ENCODE measurements around the gene PPP1R10.
A peak's percentile ranks its signal among the peaks of the same experiment; 100 is the strongest.
"Not testable (repeated sequence)": the region's sequence is repeated elsewhere in the genome, so short reads cannot be mapped to it uniquely, and the experiment has no call there.

Gene PPP1R10

DNA sequence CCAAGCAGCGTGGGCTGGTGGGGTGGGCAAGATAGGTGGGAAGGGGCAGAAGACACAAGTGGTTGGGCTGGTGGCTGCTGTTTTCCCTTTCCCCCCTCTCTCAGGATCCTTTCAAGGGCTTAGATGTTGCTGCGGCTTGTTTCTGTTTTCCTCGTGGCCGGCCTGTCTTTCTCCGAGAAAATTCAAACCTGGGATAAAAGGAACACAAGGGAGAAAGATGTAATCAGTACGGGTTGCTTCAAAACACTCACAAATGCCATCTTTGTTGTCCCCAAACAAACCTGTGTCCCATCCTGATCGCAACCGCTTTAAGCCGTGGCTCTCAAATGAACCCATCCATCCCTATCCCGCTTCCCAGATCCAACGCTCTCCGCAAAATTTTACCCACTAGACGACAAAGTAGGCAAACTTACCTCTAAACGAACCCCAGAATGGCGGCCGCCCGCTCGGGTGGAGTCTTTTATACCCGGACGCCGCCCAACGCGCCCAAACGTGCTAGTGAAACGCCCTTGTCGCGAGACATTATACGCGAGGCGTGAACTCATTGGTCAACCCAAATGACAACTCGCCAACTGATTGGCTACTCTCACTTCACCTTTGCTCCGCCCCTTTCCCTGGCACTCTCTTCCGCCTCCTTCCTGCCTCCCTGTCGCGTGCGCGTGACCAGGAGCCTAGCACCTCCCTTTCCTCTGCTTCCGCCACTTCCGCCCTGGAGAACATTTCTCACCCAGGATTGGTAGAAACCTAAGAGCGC lies at the start of gene PPP1R10:
Gene PPP1R10 (minus strand): TSS at position 433 of the 754 bp plus-strand sequence. CDS start 7,299 bp downstream, outside the sequence.
- DNase-seq (ENCODE audit: low read depth, low spot score) = peak; percentile 99
- peak within 1 kb of the TSS; percentile 95 for H3K27ac ChIP-seq

DNA sequence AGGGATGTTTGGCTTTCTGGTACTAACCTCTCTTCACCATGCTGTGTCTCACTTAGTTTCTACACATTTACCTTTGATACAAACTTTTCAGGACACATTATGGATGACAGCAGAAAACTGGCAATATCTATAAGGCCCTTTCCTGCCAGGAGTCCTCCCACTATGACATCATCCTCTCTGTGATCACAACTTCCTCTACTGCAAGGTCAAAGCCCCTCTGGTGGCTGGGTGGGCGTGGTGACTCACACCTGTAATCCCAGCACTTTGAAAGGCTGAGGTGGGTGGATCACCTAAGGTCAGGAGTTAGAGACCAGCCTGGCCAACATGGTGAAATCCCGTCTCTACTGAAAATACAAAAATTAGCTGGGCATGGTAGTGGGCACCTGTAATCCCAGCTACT lies 49.3 kb upstream of the PPP1R10 start:
- DNase-seq (ENCODE audit: low read depth, low spot score); H3K27ac ChIP-seq: not testable (repeated sequence)

DNA sequence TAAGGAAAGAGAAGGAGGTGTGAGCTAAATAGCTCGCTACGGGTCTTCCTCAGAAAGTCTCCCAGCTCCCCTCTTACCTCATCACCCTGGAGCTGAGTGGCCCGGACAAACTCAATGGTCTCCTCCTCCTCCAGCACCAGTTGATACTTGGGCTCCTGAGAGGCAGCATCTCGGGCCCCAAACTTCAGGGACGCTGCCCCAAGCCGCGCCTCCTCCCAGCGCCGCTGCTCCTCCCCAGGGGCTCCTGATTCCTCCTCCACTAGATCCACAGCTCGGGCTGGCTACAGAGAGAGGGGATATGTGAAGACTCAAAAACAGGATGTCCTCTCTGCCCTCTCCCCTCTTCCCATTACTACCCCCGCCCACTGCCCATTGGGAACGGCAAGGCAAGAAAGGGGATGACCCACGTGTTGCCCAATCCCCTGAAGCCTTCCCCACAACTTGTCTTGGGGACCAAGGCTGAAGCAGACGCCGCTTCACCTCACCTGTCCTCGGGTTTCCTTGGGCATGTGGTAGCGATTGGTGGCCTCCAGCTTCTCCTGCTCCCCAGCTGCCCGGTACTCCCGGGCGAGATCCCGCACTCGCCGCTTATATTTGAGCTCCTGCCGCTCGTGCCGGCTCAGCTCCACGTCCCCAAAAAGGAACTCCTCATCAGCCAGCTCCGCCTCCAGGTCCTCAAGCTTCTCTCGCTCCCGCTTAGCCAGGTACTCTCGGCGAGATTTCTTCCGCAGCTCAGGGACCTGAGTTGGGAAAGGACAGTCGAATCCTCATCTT lies 48.1 kb upstream of the PPP1R10 start:
- no peak for DNase-seq (ENCODE audit: low read depth, low spot score)
- H3K27ac ChIP-seq = no peak overlapping the region

DNA sequence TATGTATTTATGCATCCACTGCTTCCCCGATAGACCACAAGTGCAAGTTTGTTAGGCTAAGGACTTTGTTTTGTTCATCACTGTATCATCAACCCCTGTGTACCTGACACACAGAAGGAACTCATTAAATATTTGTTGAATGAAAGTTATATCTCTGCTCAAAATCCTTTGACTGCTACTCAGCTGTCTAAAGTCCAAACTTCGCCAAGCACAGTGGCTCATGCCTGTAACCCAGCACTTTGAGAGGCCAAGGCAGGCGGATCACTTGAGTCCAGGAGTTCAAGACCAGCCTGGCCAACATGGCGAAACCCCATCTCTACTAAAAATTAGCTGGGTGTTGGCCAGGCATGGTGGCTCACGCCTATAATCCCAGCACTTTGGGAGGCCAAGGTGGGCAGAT lies 40.9 kb upstream of the PPP1R10 start:
- not testable (repeated sequence) for H3K27ac ChIP-seq; DNase-seq (ENCODE audit: low read depth, low spot score)

DNA sequence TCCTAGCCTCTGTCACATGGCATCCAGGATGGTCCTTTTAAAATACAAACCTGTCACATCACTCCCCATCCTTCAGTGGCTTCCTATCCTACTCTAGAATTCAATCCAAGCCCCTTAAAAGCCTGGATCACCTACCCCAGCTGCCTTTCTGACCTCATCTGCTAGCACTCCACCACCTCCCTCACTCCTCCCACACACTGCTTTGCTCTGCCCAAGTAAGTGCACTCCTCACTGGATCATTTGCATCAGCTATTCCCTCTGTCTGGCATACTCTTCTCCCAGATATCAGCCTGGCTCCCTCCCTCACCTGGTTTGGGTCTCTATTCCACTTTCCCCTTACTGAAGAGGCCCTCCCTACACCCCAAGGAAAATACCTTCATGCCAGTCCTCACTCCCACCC lies 40.4 kb upstream of the PPP1R10 start:
- no peak overlapping the region for H3K27ac ChIP-seq
- DNase-seq (ENCODE audit: low read depth, low spot score) = no peak

DNA sequence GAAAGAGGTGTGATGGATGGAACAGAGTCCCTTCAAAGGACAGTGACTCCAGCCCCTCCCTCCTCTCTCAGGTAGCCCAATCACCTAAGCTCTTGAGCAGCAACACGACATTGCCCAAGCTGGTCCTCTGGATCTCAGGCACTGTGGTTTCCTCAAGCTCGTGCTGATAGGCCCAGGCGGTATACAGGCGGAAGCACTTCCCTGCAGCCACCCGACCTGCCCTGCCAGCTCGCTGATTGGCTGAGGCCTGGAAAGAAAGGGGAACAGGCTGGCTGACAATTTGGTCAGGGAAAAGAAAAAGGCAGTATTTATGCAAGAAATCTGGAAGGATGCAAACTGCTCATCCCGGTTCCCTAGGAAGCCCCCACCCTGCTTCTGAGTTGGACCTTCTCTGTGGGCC lies 39.5 kb upstream of the PPP1R10 start:
- no peak overlapping the region for H3K27ac ChIP-seq
- DNase-seq (ENCODE audit: low read depth, low spot score) = no peak

DNA sequence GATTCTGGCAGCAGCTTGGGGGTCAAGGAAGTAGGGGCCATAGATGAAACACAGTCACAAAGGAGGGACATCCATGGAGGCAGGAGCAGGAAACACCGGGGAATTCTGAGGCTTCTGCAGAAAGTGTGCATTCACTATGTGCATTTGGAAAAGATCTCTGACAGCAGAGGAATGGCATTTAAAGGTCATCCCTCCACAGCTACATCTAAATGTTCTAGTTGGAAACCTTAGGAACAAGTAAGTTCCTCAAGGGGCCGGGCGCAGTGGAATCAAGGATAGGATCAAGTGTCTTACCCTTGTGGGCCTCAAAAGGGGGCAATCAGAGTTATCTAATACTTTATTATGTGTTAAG lies 38.7 kb upstream of the PPP1R10 start:
- no peak overlapping the region for H3K27ac ChIP-seq
- no peak for DNase-seq (ENCODE audit: low read depth, low spot score)

DNA sequence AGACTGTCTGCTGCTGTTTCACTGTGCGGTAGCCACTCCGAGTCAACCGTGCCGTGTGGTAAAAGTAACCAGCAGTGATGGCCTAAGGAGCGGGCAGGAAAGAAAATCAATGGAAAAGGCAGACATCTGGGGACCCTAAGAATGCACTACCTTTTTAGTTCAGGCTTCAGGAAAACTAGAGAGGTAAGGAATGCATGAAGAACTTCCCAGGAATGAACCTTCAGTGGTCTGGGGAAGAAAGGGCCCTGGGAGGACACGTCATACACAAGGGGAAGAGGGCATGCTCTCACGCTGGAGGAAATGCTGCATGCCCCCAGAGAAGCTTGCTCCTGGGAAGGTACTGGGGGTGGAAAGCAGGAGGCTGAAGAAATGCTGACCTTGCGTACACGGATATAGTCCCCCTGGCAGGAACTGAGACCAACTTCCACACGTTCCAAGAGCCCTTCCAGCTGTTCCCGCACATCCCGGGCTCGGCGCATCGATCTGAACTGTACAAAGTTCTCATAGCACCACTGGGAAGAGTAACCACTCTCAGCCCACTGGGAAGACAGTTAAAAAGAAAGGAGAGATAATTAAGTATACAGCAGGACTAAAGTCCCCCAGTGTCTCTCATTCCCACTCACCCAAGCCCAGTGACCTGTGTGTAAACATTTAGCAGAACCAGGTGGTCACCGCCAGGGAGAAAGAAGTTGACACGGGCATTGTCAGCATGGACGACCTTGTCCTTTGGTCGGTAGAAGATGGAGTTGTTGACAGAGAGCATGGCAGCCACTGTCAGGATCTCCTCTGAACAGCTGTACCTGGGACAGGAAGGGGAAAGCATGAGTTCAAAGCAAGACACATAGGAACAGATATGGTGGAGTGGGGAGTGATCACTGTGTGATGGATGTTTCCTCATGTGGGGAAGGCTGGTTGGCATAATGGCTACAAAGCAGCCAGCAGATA lies 38.0 kb upstream of the PPP1R10 start:
- no peak overlapping the region for H3K27ac ChIP-seq
- DNase-seq (ENCODE audit: low read depth, low spot score) = no peak

DNA sequence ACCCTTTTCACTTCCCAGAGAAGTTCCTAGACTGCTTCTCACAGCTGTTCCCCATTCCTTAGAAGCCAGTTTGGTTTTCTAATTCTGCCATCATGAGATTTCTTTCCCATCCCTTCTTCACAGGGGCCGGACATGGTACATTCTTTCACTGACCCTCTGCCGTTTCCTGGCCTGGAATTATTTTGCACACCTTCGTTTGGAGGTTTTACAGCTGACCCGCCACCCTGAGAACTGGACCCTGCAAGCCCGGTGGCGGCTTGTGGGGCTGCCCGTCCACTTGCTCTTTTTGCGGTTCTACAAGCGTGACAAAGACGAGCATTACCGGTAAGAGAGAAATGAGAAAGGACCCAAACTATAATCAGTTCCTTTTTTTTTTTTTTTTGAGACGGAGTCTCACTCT lies 34.1 kb upstream of the PPP1R10 start:
- no peak overlapping the region for H3K27ac ChIP-seq
- no peak for DNase-seq (ENCODE audit: low read depth, low spot score)

DNA sequence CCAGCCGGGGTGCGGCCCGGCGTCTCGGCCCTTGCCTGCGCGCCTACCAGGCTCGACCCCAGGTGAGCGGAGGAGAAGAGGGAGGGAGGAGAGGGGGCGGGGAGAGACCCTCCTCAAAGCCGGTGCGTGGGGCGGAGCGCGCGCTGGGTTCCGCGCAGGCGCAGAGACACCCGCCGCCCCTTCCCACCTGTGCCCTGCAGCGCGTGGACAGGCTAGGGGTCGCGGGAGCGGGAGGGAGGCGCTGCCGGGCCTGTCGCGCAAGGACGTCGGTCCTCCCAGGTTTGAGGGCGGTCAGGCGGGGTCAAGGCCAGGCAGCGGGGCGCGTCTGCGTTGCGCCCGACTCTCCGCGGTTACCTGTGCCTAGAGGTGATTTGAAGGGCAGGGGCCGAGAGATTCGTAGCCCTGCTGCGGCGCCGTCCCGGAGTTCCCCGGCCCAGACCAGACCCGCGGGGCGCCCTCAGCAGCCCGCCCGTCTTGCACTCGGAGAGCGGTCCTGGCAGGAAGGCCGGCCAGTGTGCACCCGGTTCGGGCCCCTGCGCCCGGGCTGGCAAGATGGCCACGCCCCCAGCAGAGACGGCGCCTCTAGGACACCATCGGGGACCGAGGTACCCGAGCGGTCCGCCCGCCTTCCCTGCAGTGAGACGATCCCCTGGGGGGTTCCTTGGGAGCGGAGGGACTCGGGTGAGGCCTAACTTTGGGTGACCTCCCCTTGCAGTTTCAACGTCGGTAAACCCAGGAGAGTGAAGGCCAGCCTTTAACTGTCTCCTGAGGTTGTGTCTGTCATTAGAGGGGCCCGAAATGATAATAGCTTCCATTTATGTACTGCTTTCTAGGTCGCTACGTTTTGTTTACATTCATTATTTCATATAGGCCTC lies 30.4 kb upstream of the PPP1R10 start:
- H3K27ac ChIP-seq = peak overlapping the region; percentile 71
- DNase-seq (ENCODE audit: low read depth, low spot score) = no peak

DNA sequence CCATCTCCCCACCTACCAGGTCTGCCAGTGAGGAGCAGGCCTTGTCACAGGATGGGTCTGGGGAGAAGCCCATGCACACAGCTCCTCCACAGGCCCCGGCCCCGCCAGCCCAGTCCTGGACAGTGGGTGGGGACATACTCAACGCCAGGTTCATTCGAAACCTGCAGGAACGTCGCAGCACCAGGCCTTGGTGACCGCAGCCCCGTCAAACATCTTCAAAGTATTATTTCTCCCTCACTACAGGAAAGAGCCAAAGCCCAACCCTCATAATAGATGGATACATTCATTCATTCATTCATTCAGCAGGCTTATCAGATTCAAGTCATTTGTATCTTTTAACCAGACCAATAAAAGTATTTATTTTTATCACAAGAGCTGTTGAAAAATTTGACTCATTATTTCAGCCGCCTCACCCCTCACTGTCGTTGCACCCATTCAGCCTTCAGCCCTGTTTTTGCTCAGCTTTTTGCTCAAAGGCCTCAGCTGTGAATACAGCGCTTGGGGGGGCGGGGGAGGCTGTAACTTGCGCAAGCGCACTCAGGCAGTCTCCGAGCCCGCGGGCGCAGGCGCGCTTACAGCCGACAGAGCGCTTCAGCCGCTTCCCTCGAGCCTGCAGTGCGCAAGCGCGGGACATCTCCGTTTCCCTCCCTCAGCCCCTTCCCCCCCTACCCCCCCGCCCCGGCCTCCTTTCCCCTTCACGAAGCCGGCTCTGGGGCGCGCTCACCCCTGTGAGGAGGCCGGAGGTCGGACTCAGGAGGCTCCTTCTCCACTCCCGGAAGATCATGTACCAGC lies 29.6 kb upstream of the PPP1R10 start, which contains the start of gene C6orf136:
Gene C6orf136 (plus strand): TSS at position 684 of the 792 bp plus-strand sequence. CDS start 99 bp downstream, at position 783.
- H3K27ac ChIP-seq = peak within 1 kb of the TSS; percentile 71
- DNase-seq (ENCODE audit: low read depth, low spot score) = peak; percentile 49

DNA sequence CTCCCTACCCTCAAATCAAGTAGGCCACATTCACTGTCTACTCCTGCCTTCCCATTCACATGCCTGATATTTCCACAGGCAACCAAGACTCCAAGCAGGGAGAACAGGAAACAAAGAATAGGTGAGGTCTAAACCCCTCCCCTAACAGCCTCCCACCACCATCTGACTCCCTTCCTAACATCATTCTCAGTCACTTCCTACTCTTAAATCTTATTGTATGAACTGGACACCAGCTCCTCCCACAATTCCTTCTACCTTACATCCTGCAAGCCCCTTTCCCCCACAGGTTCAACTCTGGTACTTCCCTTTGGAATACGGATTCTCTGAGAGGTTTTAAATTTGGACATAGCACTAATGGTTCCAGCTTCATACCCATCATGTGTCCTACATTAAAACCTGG lies 28.9 kb upstream of the PPP1R10 start:
- peak overlapping the region; percentile 71 for H3K27ac ChIP-seq
- DNase-seq (ENCODE audit: low read depth, low spot score) = no peak

DNA sequence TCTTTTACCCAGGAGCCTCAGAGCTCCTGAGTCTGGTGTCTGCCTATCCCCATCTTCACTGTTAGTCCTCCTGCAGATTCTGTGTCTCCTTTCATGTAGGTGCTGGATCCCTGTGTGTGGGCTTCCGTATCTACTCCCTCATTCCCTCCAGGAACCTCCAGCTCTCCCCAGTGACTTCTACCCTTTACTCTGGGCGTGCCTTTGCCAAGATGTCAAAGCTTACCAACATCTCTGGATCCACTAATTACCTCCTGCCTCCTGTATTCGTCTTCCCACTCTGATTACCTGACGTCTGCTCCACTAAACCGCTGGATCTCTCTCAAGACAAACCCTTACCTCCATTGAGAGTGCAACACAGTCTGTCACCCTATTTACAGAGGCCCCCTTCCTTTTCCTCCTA lies 27.7 kb upstream of the PPP1R10 start:
- no peak for DNase-seq (ENCODE audit: low read depth, low spot score)
- H3K27ac ChIP-seq = no peak overlapping the region

DNA sequence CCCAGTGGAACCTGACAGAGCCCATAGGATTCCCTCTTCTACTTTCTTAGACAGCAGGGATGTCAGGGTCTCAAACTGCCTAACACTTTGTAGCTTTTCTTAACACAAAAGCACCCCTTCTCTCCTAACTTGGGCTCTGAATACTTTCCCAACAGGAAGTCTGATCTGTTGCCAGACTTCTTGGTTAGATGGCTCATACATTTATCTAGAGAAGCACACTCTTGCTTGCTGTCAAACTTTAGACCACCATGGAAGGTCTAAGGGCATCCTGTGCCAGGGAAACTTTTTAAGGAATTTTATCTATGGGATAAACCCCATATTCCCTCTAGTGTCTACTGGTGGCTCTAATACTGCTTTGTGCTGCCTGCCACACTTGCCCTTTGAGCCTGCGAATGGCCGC lies 26.6 kb upstream of the PPP1R10 start:
- no peak for DNase-seq (ENCODE audit: low read depth, low spot score)
- no peak overlapping the region for H3K27ac ChIP-seq

DNA sequence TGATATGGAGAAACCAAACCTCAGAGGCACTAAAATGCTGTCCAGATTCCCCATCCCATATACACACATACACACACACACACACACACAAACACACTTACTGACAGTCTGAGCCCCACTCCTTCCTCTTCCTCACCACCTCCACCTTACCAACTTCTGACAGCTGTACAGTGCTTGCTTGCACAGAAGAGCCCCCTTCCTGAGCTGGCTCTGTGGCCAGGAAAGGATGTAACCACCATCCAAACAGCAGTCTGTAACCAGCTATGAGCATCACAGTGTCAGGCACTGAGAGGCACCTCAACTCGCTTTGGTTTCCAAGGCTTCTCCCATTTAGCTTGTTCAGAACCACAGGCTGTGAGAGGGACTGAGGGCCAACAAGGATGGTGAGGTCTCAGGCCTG lies 24.0 kb upstream of the PPP1R10 start:
- no peak overlapping the region for H3K27ac ChIP-seq
- no peak for DNase-seq (ENCODE audit: low read depth, low spot score)

DNA sequence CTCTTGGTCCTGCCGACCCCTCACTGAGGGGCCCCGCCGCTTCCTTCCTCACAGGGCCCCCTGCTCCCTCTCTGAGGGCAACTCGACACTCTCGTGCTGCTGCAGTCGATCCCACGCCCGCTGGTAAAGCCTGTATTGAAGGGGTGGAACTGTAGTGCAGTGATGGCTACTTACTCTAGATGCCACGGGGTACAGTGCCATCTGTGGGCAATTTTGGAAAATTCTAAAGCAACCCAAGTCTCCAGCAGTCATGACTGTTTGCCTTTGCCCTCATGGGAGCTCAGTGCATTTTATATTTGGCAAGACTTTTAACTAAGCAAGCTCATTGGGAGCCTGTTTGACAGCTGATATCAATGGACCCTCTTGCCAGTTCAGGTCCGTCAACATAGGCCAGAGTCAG lies 23.4 kb upstream of the PPP1R10 start:
- H3K27ac ChIP-seq = no peak overlapping the region
- no peak for DNase-seq (ENCODE audit: low read depth, low spot score)

DNA sequence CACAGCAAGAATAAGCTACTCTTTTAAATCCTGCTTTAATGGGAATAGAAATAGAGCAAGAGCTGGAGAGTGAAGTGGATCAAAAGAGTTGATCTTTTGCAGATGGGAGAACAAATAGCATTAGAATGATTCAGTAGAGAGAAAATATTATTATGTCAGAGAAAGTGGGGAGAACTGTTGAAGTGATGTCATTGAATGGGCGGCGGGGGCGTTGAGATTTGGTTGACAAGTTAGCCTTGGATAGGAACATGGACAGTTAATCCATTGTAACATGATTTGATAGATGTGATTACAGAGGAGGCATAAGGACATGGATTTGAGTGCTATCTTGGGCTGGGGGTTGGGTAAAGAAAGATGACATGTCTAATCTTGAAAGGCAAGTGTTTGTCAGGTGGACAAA lies 18.8 kb upstream of the PPP1R10 start:
- DNase-seq (ENCODE audit: low read depth, low spot score) = no peak
- no peak overlapping the region for H3K27ac ChIP-seq

DNA sequence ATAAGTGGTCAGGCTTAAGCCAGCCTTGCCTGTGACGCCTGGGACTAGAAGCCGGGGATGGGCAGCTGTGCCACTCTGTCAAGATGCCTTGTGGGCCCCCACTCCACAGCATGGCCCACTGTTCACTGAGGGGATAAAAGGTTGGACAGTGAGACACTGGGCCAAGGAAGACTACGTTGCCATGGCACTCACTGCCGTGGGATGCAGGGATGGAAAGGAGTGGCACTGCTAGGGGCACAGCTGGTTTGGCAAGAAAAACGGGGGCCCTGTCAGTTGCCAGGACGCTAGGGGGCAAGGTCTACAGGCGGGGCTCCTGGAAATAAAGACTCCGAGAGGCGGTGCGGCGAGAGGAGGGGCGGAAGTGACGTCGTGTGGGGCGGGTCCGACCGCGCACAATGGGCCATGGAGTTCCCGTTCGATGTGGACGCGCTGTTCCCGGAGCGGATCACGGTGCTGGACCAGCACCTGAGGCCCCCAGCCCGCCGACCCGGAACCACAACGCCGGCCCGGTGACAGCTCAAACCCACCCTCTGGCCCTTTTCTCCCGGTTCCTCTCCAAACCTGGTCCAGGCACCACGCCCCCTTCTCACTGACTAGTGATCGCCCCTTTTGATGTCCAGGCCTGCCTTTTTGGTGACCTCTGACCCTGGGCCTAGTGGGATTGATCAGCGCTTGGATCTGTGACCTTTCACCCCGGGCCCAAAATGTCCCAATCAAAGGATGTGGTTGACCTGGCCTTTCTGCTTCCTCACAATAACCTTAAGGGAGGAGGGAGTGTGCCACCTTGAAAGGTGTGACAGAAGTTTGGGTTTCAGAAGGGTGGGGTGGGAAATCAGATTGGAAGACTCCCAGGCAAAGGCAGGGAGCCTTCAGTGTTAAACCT lies 9.7 kb upstream of the PPP1R10 start, which contains the start of gene ATAT1:
Gene ATAT1 (plus strand): TSS at position 391 of the 883 bp plus-strand sequence.
- DNase-seq (ENCODE audit: low read depth, low spot score) = no peak
- peak within 1 kb of the TSS; percentile 61 for H3K27ac ChIP-seq
